ENCODE data around the gene KIAA1671.

Gene KIAA1671

GRCh38 chr22:25153961-25154666 is 201.6 kb downstream of the KIAA1671 start:
- DNase-seq, result no peak

DNA sequence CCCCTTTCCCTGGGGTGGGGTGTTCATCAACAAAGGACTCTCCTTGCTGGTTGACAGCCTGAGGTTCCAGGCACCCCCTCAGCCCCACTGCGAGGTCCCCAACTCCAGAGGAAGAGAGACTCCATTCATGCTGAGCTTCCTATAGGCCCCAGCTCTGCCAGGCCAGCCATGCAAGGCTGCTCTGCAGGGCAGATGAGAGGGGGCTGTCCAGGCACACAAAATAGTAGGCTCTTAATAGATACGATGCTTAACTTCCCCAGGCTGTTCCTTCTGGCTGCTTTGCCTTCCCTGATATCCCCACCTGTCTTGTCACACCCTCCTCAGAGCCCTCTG is 202.1 kb downstream of the KIAA1671 start:
- DNase-seq, result no peak

DNA sequence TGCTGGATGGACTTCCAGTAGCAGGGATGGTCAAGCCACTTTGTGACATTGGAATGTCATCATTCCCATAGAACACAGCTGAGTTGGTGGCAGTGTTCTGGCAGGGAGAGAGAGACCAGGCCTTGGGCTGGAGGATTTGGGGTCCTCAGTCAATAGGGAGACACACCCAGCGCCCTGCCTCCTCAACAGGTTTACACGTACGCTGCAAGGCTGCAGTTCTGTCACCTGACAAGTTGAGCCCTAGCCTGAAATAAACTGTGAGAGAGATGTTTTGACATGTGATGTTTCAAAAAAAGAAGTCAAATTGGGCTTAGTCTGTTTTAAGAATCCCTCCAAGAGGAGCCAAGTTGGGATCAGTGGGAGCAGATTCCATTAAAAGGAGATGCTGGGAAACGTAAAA is 204.2 kb downstream of the KIAA1671 start:
- no peak for DNase-seq

- no peak for DNase-seq
Observed at GRCh38 chr22:25159028-25159427, 206.5 kb downstream of the KIAA1671 start.

- no peak for DNase-seq
Observed at GRCh38 chr22:25160120-25160996, 207.8 kb downstream of the KIAA1671 start.

- no peak for DNase-seq
Observed at GRCh38 chr22:25161017-25161915, 208.8 kb downstream of the KIAA1671 start.

DNA sequence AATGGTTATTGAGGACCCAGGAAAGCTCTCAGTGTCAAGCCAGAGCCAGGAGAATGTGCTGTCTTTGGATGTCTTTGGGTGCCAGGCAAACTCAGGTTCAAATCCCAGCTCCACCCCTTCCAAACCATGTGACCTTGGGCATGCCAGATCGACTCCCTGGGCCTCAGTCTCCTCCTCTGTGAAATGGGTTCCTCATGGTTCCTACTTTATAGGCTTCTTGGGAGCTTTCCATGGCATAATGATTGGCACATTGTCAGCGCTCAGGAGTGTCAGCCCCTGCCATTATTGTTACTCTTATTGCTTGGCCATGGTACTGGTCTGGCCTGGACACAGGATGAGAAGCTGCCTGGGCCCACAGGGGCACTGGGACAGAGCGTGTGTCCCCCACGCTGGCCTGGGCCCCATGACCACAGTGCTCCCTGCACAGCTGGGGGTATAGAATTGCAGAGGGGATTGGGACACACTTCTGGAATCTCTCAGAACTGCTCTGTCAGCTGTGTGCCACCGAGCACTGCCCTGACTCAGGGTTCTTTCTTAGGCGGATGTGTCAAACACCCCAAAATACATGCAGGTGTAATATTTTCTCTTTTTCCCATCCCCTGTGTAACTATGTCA is 209.5 kb downstream of the KIAA1671 start:
- DNase-seq, result no peak

DNA sequence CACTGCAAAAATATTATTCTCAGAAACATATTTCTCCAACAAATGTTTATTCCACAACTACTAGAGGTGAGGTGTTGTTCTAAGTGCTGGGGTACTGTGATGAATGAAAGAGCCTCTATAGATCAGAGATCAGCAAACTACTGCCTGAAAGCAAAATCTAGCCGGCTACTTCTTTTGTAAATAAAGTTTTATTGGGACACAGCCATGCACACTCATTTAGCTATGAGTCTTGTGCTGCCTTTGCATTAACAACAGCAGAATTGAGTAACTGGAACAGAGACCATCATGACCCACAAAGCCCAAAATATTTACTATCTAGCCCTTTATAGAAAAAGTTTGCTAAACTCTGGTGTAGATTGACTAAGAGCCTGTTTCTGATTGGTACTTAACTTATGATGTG is 210.0 kb downstream of the KIAA1671 start:
- no peak for DNase-seq

- no peak for DNase-seq
Observed at GRCh38 chr22:25165785-25166184, 213.3 kb downstream of the KIAA1671 start.

DNA sequence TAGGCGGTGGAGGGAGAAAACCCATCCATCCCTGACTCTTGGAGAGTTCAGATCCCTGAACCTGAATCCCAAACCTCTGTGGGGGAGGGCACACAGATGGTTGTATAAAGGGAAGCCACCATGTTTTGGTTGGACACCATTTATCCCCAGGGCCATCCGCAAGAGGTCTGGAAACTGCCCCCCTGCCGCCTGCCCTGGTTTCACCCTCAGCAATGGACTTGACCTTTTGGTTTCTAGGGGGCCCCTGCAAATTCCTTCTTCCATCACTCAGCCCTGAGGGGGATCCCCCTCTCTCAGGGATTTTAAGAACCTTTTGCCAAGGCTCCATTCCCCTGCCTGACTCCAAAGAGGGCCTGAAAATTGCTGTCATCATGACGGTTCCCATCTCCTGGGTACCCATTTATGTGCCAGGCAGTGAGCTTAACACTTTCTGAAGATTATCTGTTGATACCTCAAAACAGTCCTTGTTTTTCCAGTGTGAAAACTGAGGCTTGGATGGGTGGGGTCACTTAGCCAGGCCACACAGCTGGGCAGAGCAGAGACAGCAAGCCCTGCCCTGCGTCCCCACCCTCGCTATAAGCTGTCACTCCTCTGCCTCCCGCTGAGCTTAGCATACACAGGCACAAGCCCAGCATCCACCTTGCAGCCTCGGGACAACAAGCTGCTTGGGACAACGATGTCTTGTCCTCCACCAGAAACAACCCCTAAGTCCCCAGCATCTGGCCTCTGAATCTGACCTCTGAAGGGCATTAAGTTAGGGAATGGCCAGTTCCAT is 213.9 kb downstream of the KIAA1671 start:
- no peak for DNase-seq

DNA sequence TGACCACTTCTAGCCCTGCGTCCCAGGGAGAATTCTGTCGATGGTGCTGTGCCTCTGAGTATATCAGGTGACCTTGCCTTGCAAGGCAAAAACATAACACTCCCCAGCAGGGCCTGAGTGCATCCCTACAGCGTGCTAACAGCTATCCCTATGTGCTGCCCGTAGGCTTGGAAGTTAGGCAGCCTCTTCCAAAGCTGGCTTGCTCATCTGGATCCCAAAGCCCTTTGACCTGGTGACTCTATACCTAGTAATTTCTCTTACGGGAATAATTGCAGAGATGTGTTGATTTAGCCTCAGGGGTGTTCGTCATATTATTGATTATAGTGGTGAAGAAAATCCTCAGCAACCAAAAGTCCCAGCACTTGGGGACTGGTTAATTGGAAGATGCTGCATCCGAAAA is 214.6 kb downstream of the KIAA1671 start:
- no peak for DNase-seq

DNA sequence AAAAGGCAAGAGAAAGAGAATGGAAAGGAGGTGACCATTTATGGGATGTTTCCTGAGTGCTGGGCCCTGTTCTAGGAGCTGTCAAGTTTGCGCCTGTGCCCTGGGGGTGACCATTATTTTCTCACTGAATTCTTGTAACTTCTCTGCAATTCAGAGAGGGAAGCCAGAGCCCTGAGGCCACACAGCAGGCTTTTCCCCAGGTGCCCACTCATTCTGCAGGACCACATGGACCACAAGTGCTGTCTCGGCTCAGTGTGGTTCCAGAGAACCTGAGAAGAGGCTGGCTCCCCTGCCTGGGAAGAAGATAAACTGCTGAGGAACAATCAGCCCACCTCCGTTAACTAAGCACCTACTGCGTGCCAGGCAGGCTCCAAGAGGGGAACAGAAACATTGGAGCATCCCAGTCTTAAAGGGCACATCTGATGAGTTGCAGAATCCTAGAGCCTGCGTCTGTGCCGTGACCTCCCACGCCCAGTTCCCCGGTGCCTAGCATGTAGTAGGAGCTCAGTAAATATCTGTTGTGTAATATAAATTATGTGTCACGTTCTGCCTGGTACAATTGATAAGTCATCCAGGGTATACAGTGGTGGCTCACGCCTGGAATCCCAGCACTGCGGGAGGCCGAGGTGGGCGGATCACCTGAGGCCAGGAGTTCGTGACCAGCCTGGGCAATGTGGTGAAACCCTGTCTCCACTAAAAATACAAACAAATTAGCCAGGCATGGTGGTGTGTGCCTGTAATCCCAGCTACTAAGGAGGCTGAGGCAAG is 215.5 kb downstream of the KIAA1671 start:
- DNase-seq, result no peak

GRCh38 chr22:25169278-25170031 is 216.9 kb downstream of the KIAA1671 start:
- DNase-seq, result no peak

DNA sequence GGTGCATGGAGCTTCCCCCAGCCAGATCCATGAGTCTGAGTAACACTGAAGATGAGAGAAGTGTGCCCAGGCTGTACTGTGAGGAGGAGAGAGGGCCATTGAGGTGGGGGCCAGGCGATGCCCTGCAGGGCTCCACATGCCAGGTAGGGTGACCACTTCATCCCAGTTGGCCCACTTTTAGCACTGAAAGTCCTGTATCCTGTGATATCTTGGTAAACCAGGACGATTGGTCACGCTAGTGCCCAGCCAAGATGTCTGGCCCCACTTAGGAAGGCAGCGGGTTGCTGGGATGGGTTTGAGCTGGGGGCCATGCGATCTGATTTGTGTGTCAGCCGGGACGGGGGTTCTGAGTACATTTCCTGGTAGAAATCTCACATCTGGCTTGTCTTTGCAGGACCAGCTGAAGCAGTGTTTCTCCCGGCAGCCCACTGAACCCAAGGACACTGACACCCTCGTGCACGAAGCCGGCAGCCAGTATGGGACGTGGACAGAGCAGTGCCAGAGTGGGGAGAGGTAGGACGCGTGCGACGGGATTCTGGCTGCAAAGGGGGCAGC is 218.0 kb downstream of the KIAA1671 start:
- DNase-seq, result no peak

DNA sequence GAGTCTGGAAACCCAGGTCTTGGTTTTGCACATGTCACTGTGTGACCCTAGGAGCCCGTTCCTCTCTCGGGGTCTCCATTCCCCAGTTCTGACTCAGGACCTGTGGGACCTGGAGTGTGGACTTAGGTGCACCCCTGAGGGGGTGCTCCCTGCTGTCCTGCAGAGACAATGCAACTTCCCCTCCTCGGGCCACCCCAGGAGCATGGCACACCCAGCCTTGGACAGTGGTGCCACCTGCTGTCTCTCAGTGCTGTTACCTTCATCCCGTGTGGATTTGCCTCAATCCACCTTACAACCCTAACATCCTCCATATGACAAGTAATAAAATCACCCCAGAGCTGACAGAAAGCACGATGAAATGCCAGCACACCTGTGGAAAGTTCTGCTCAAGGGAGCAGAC is 219.6 kb downstream of the KIAA1671 start:
- DNase-seq, result peak; percentile 19

DNA sequence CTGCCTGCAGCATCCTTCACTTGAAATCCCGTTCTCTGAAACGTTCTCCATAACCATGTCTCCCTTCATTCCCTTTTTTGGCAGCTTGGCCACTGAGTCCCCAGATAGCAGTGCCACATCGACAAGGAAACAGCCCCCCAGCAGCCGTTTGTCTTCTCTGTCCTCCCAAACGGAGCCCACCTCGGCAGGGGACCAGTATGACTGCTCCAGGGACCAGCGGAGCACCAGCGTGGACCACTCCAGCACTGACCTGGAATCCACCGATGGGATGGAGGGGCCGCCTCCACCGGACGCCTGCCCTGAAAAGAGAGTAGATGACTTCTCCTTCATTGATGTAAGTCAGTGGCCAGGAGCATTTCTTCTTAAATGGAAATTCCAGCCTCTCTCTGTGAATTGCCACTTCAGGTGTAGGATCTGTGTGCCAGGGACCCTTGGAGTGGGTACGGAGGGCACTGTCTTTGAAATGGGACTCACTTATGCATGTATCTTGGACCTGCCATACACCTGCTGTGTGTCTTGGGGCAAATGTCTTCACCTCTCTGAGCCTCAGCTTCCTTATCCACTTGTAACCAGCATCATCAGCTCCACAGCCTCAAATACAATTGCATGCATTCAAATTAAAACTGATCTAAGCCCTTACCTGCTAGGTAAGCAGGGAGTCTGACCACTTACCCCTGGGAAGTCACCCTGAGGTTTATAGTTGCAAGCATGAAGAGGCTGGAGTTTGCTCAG is 221.8 kb downstream of the KIAA1671 start:
- DNase-seq, result no peak

GRCh38 chr22:25174888-25175411 is 222.4 kb downstream of the KIAA1671 start:
- DNase-seq, result no peak

DNA sequence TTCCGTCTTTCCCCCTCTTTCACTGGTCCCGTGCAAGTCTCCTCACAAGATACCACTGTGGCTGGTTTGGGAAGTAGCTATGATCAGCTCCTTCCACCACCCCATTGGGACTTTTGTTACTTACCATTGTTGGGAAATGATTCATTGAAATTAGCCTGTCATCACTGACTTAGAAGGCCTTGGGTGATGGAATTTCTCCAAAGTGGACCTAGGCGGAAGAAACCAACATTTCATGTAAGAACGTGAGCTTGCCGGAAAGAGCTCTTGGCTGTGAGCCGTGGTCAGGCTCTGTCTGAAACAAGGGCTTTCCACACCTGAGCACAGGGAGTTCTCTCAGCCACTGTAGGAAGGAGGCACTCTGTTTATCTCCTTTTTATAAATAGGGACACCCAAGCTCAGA is 223.7 kb downstream of the KIAA1671 start:
- no peak for DNase-seq

- DNase-seq, result no peak
Observed at GRCh38 chr22:25176799-25177198, 224.3 kb downstream of the KIAA1671 start.
